Fibroblast of the conjunctiva (primary cell): ENCODE data around the gene USF2.

ENCODE experiments used
- DNase-seq: peaks from one replicate; pipeline ENCODE4 v3.0.0-alpha.2; 2010; ENCODE audit warnings: low read depth

Gene USF2

GRCh38 chr19:35241417-35241816 is 27.3 kb upstream of the USF2 start:
- no peak for DNase-seq

GRCh38 chr19:35246466-35247092 is 22.2 kb upstream of the USF2 start:
- no peak for DNase-seq

- DNase-seq, result no peak
These were observed 21.0 kb upstream of the USF2 start for GRCh38 chr19:35247526-35248309.

- DNase-seq, result no peak
These were observed 20.2 kb upstream of the USF2 start, which contains the start of gene LSR for GRCh38 chr19:35248310-35249145. Gene LSR (plus strand): TSS chr19:35249002. CDS start chr19:35249023, 21 bp downstream.

DNA sequence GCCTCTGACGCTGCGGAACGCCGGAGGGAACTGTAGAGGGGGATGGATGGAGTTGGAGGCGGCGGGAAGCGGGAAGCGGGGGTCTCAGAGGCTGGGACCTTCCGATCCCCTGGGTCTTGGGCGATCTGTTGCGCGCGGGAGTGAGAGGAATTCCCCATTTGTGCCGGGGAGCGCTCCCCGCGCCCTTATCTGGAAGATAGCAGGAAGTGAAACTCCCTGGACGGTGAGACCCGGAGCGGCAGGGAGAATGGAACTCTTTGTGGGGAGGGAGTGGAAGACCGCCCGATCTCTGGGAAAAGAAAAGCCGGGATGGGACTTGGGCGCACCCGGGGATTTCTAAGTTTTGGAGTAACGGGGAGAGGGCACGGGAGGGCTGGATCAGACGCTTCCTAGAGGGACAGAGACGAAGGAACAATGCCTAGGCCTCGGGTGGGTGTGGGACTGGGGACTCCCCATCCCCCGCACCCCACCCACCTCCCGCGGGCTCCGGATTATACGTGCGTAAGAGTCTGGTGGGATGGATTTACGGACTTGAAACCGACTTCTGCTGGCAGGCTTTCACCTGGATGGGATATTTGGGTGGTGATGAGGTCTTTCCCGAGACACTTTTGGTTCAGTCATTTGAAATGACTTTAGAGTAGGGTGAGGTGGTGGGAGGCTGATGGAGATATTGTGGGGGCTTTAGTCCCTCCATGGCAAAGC is 19.5 kb upstream of the USF2 start:
- no peak for DNase-seq

GRCh38 chr19:35249848-35250711 is 18.7 kb upstream of the USF2 start:
- DNase-seq, result no peak

DNA sequence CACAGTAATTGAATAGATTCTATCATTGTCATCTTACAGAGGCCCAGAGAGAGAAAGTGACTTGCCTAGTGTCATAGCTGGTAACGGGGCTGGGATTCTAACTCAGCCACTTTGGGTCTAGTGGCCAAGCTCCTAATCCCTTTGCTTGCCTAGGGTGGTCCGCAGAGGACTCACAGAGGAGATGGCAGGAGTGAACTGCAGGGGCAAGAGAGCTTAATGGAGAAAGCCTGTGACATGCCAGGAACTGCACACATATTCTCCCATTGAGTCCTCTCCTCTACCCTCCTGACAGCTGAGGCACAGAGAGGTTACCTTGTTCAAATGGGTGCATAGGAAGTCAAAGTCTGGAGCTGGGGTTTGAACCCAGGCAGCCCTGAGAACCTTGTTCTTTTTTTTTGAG is 17.3 kb upstream of the USF2 start:
- no peak for DNase-seq

GRCh38 chr19:35253316-35254286 is 15.2 kb upstream of the USF2 start:
- no peak for DNase-seq

GRCh38 chr19:35254341-35255297 is 14.1 kb upstream of the USF2 start:
- no peak for DNase-seq

DNA sequence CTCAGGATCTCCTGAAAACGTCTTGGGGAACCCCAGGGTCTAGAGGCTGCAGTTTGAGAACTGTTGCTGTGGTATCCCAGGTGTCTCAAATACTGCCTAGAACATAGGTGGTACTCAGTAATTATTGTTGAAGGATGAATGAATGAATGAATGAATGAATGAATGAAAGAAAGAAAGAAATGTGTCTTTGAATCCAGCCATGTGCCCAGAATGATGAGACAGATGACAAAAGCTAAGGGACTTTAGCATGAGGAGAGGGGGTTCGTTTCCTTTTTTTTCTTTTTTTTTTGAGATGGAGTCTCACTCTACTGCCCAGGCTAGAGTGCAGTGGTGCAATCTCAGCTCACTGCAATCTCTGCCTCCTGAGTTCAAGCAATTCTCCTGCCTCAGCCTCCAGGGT is 12.2 kb upstream of the USF2 start:
- DNase-seq, result no peak

GRCh38 chr19:35257113-35257461 is 11.7 kb upstream of the USF2 start:
- DNase-seq, result no peak

DNA sequence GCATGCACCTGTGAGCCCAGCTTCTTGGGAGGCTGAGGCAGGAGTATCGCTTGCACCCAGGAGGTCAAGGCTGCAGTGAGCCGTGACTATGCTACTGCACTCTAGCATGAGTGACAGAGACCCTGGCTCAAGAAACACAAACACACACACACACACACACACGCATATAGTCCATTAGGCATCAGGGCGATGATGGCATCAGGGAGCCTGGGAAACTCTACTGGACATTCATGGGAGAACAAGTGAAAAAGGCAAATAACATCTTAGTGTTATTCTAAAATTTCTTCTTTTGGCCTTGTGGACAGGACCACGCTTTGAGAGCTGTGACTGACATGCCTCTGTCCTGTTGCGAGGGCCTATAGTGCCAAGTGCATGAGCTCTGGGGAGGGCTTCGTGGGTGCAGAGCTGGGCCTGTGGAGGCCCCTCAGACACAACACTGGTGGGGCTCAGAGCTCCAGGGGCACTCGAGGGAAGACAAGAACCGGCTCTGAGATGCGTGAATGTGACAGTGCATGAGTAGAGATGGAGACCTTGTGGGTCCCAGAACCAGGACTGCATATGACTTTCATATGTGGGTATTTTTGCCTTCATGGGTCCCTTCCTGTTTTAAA is 8.0 kb upstream of the USF2 start:
- DNase-seq, result no peak

DNA sequence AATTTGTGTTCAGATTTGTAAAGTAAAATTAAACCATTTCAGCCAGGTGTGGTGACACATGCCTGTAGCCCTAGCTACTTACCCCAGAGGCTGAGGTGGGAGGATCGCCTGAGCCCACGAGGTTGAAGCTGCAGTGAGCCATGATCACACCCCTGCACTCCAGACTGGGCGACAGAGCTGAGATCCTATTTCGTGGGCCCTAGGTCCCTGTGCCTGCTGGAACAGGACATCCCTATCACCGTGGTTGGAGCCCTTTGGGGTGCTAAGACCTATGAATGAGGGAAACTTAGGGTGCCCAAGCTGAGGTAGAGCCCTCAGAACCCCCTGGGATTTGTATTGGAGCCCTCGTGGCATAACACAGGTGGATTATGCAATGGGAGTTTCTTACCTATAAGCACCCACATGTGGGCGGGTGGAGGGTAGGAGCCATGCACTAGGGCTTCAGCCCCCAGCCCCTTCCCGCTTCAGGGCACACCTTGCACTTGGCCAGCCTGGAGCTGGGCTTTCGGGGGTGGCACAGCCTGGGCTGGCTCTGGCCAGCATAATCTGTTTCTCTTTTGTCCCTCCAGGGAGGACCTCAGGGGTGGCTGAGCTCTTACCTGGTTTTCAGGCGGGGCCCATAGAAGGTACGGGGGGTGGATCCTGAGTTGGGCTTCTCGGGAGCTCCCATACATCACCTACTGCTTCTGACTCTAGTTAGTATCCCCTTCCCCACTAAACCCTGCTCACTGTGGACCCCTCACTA is 7.2 kb upstream of the USF2 start:
- no peak for DNase-seq

GRCh38 chr19:35262101-35262761 is 6.5 kb upstream of the USF2 start:
- no peak for DNase-seq

DNA sequence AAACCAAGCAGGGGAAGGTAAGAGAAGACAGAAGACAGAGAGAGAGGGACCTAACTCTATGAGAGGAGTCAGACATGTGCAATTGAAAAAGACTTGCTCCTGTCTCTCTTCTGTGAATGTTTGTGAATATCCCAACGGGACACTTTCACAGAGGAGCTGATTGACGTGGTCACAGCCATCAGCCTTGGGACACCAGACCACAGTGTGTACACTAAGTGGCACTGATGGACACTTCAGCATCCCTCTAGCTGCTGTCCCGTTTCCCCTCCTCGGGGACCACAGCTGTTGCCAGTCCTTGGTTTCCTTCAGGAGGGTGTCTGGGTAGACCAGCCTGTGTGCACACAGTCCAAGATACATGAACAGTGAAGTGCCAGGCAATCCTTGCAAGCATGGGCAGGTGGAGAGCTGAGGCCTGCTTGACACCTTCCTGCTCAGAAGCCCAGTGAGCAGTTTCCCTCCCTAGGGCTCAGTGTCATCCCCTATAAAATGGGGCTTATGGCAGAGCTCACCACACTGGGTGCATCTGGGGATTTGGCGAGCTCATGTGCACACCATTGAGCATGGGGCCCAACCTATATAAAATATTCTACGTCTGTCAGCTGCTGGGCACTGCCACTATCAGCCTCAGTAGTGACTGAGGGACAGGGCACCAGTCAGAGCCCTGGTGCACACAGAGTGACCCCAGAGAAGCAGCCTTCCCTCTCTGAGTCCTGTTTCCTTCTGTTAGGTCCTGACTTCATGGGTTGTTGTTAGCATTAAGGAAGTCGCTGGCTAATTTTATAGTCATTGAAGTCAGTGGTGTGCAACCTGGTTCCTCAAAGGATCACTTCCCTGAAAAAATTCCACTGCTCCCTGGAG is 4.3 kb upstream of the USF2 start:
- no peak for DNase-seq
